ENCODE results near the gene HAAO. TPM values are rescaled to one million over a fixed set of nuclear protein-coding genes. Genes with fewer than 3 reads are reported as not detected.

The HAAO gene
- total RNA-seq, 4 donors from 2014 or later: 6.0 to 19.1 (median 9.8) TPM

GRCh38 chr2:42765686-42766085, 26.7 kb downstream of the HAAO start:
- H3K4me1 ChIP-seq: no peaks in the 10 kb centered on the region
- H3K4me3 ChIP-seq: no peak overlapping the region
- WGBS, 2 donors (ENCODE audit: low coverage in 1 of 2): 94 to 95% methylated on average over 3 to 9 of the region's 9 CpGs
- no peak for ATAC-seq
- H3K27ac ChIP-seq: no peak overlapping the region
- no peaks in the 10 kb centered on the region for H3K27me3 ChIP-seq
- H3K9me3 ChIP-seq: no peaks in the 10 kb centered on the region
- H3K36me3 ChIP-seq: peaks cover 0 to 22% of the 10 kb centered on the region in 2 donors
- TF ChIP-seq, protein P1, sequence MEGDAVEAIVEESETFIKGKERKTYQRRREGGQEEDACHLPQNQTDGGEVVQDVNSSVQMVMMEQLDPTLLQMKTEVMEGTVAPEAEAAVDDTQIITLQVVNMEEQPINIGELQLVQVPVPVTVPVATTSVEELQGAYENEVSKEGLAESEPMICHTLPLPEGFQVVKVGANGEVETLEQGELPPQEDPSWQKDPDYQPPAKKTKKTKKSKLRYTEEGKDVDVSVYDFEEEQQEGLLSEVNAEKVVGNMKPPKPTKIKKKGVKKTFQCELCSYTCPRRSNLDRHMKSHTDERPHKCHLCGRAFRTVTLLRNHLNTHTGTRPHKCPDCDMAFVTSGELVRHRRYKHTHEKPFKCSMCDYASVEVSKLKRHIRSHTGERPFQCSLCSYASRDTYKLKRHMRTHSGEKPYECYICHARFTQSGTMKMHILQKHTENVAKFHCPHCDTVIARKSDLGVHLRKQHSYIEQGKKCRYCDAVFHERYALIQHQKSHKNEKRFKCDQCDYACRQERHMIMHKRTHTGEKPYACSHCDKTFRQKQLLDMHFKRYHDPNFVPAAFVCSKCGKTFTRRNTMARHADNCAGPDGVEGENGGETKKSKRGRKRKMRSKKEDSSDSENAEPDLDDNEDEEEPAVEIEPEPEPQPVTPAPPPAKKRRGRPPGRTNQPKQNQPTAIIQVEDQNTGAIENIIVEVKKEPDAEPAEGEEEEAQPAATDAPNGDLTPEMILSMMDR (IDR thresholded peaks at IDR 0.05): no peak
- TF ChIP-seq POLR2AphosphoS5 (IDR thresholded peaks at IDR 0.05) (no peak), EP300 (IDR thresholded peaks at IDR 0.05) (no peak), POLR2A (IDR thresholded peaks at IDR 0.05) (no peak)

- Histone ChIP-seq H3K27me3 (no peaks in the 10 kb centered on the region), H3K4me3 (no peak overlapping the region), H3K9me3 (no peaks in the 10 kb centered on the region), H3K36me3 (peaks cover 0 to 25% of the 10 kb centered on the region in 2 donors), H3K4me1 (no peaks in the 10 kb centered on the region), H3K27ac (no peak overlapping the region)
- TF ChIP-seq POLR2AphosphoS5 (IDR thresholded peaks at IDR 0.05): no peak
- TF ChIP-seq POLR2A (IDR thresholded peaks at IDR 0.05): no peak
- no peak for TF ChIP-seq EP300 (IDR thresholded peaks at IDR 0.05)
- TF ChIP-seq, protein P1 (IDR thresholded peaks at IDR 0.05): no peak
- ATAC-seq: no peak
- 100% methylated on average over 1 of the region's 2 CpGs; no CpG with 5 or more reads in 1 of the 2 donors for WGBS, 2 donors (ENCODE audit: low coverage in 1 of 2)
These were observed 27.5 kb downstream of the HAAO start for GRCh38 chr2:42764901-42765300.

DNA sequence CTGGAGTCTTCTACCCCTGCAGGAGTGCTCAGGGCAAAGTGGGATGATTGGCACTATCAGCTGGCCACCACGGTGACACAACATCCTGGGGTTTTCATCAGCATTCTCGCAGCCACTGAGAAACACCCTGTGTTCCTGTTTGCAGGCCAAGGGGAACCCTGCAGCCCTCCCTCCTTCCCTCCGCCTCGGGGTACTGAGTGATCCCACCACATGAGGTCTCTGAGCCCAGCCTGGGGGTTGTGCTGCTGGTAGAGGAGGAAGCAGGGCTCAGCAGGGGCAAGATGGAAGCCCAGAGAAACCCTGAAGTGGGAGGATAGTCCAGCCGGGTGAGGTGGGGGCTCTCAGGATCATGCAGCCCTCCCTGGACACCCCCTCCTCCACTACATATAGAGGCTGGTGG, 28.3 kb downstream of the HAAO start, which contains the start of gene OXER1:
Gene OXER1, minus strand, starts transcription at position 40 of the 400 bp plus-strand sequence. CDS start 73 bp downstream, outside the sequence.
- Histone ChIP-seq H3K27ac (no peak within 1 kb of the TSS), H3K9me3 (no peaks in the 10 kb centered on the region), H3K4me3 (no peak within 1 kb of the TSS), H3K36me3 (peaks cover 0 to 25% of the 10 kb centered on the region in 2 donors), H3K27me3 (no peaks in the 10 kb centered on the region), H3K4me1 (no peaks in the 10 kb centered on the region)
- ATAC-seq: no peak
- WGBS, 2 donors (ENCODE audit: low coverage in 1 of 2): 80% methylated on average over 1 of the region's 5 CpGs; no CpG with 5 or more reads in 1 of the 2 donors
- TF ChIP-seq POLR2AphosphoS5 (IDR thresholded peaks at IDR 0.05) (no peak), POLR2A (IDR thresholded peaks at IDR 0.05) (no peak), EP300 (IDR thresholded peaks at IDR 0.05) (no peak)
- TF ChIP-seq, protein P1 (IDR thresholded peaks at IDR 0.05): no peak

- 87 to 100% methylated on average over 6 to 10 of the region's 45 CpGs for WGBS, 2 donors (ENCODE audit: low coverage in 1 of 2)
These were observed 29.3 kb downstream of the HAAO start for GRCh38 chr2:42762823-42763804.

More at GRCh38 chr2:42762823-42763804, 29.3 kb downstream of the HAAO start:
- no peak for ATAC-seq
- H3K36me3 ChIP-seq: peaks cover 0 to 25% of the 10 kb centered on the region in 2 donors
- H3K27me3 ChIP-seq: no peaks in the 10 kb centered on the region
- no peak overlapping the region for H3K4me3 ChIP-seq
- no peaks in the 10 kb centered on the region for H3K9me3 ChIP-seq
- no peak overlapping the region for H3K27ac ChIP-seq
- no peaks in the 10 kb centered on the region for H3K4me1 ChIP-seq
- TF ChIP-seq POLR2AphosphoS5 (IDR thresholded peaks at IDR 0.05) (no peak), EP300 (IDR thresholded peaks at IDR 0.05) (no peak), POLR2A (IDR thresholded peaks at IDR 0.05) (no peak)
- TF ChIP-seq, protein P1 (IDR thresholded peaks at IDR 0.05): no peak
